ENCODE measurements around the gene HCFC2. TPM values are rescaled to one million over a fixed set of nuclear protein-coding genes. Genes with fewer than 3 reads are reported as not detected.
A peak's percentile ranks its signal among the peaks of the same experiment; 100 is the strongest.

HCFC2 gene
- total RNA-seq, 1 experiment from 2014 or later = 8.5 TPM

DNA sequence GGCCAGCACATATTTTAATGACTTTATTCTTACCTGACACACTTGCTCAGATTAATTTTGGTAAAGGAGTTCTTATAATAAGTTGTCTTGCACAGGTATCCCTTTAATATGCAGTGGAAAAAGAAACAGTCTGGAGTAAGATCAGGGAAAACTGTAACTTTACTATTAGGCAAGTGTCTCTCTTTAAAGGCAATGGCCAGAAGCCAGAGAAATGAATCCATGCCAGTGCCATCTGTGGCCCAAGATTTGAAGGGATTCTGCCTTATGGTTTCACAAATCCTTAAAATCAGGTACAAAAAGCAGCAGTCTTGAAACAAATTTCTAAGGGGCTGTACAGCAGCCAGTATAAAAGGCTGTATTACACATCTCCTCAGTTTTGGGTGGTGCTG lies 51.2 kb downstream of the HCFC2 start:
- H3K4me1 ChIP-seq (ENCODE audit: control insufficient read depth, insufficient read depth, low read length) = no peaks in the 10 kb centered on the region; the same call in 1 of the 2 replicates
- H3K27ac ChIP-seq (ENCODE audit: low read length) = no peak overlapping the region
- ATAC-seq = no peak
- POLR2A ChIA-PET = no interaction called here
- CTCF ChIA-PET = no interaction called here
- intact Hi-C loops (cut with micrococcal nuclease; ENCODE audit: unreplicated experiment) = no loop called here
- H3K27me3 ChIP-seq (ENCODE audit: control insufficient read depth, insufficient read depth, low read length) = no peaks in the 10 kb centered on the region
- in situ Hi-C loops (cut with HindIII; ENCODE audit: low pct_unique_long_range_greater_than_20kb, low sequenced_read_pairs) = no loop called here
- no peak overlapping the region for H3K4me3 ChIP-seq (ENCODE audit: low read depth in 2 of 2, low read length in 2 of 2)
- TF ChIP-seq SIN3A (IDR thresholded peaks at IDR 0.05; ENCODE audit: borderline replicate concordance, insufficient read depth, low read depth, low read length) = no peak
- no peak for TF ChIP-seq POLR2AphosphoS5 (IDR thresholded peaks at IDR 0.05; ENCODE audit: low read depth, low read length)
- TF ChIP-seq, protein P1, sequence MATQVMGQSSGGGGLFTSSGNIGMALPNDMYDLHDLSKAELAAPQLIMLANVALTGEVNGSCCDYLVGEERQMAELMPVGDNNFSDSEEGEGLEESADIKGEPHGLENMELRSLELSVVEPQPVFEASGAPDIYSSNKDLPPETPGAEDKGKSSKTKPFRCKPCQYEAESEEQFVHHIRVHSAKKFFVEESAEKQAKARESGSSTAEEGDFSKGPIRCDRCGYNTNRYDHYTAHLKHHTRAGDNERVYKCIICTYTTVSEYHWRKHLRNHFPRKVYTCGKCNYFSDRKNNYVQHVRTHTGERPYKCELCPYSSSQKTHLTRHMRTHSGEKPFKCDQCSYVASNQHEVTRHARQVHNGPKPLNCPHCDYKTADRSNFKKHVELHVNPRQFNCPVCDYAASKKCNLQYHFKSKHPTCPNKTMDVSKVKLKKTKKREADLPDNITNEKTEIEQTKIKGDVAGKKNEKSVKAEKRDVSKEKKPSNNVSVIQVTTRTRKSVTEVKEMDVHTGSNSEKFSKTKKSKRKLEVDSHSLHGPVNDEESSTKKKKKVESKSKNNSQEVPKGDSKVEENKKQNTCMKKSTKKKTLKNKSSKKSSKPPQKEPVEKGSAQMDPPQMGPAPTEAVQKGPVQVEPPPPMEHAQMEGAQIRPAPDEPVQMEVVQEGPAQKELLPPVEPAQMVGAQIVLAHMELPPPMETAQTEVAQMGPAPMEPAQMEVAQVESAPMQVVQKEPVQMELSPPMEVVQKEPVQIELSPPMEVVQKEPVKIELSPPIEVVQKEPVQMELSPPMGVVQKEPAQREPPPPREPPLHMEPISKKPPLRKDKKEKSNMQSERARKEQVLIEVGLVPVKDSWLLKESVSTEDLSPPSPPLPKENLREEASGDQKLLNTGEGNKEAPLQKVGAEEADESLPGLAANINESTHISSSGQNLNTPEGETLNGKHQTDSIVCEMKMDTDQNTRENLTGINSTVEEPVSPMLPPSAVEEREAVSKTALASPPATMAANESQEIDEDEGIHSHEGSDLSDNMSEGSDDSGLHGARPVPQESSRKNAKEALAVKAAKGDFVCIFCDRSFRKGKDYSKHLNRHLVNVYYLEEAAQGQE (IDR thresholded peaks at IDR 0.05; ENCODE audit: insufficient read depth in 1 of 2, low read depth in 2 of 2, low read length in 1 of 2) = no peak
- TF ChIP-seq CTCF (IDR thresholded peaks at IDR 0.05) = no peak
- TF ChIP-seq TCF7L2 (IDR thresholded peaks at IDR 0.05; ENCODE audit: low read depth, low read length) = no peak
- DNase-seq (ENCODE audit: low read depth, low spot score) = no peak
- BruUV-seq (replicated peaks) = no TSS peak
- no peaks in the 10 kb centered on the region for H3K9me3 ChIP-seq (ENCODE audit: control insufficient read depth, insufficient read depth, low read depth, low read length)
- H3K36me3 ChIP-seq (ENCODE audit: control insufficient read depth, insufficient read depth, low read length) = peaks cover 19% of the 10 kb centered on the region; the same call in 1 of the 2 replicates

GRCh38 chr12:104121001-104121400 lies 56.7 kb downstream of the HCFC2 start:
- peak; percentile 81 for ATAC-seq
- POLR2A ChIA-PET = no interaction called here

More at GRCh38 chr12:104121001-104121400, 56.7 kb downstream of the HCFC2 start:
- no peak overlapping the region for H3K27ac ChIP-seq (ENCODE audit: low read length)
- no peaks in the 10 kb centered on the region for H3K27me3 ChIP-seq (ENCODE audit: control insufficient read depth, insufficient read depth, low read length)
- H3K4me1 ChIP-seq (ENCODE audit: control insufficient read depth, insufficient read depth, low read length) = peaks cover 7% of the 10 kb centered on the region; the same call in 1 of the 2 replicates
- H3K36me3 ChIP-seq (ENCODE audit: control insufficient read depth, insufficient read depth, low read length) = peaks cover 36% of the 10 kb centered on the region
- in situ Hi-C loops (cut with HindIII; ENCODE audit: low pct_unique_long_range_greater_than_20kb, low sequenced_read_pairs) = no loop called here
- CTCF ChIA-PET = no interaction called here
- no TSS peak for BruUV-seq (replicated peaks)
- no peak for TF ChIP-seq SIN3A (IDR thresholded peaks at IDR 0.05; ENCODE audit: borderline replicate concordance, insufficient read depth, low read depth, low read length)
- TF ChIP-seq POLR2AphosphoS5 (IDR thresholded peaks at IDR 0.05; ENCODE audit: low read depth, low read length) = no peak
- no peak for TF ChIP-seq CTCF (IDR thresholded peaks at IDR 0.05)
- TF ChIP-seq, protein P1 (IDR thresholded peaks at IDR 0.05; ENCODE audit: insufficient read depth in 1 of 2, low read depth in 2 of 2, low read length in 1 of 2) = no peak
- no peak for TF ChIP-seq TCF7L2 (IDR thresholded peaks at IDR 0.05; ENCODE audit: low read depth, low read length)
- H3K9me3 ChIP-seq (ENCODE audit: control insufficient read depth, insufficient read depth, low read depth, low read length) = no peaks in the 10 kb centered on the region
- intact Hi-C loops (cut with micrococcal nuclease; ENCODE audit: unreplicated experiment) = no loop called here
- no peak for DNase-seq (ENCODE audit: low read depth, low spot score)
- H3K4me3 ChIP-seq (ENCODE audit: low read depth in 2 of 2, low read length in 2 of 2) = no peak overlapping the region

All from Panc1 (cell line).